HG02678 (cell line): ENCODE measurements around the gene MAPKAP1.

Source experiments
- ATAC-seq: cut with Tn5 transposase; IDR thresholded peaks from one replicate; pipeline ENCODE4 v1.9.1; 2021; ENCODE audit warnings: mild to moderate bottlenecking, moderate library complexity; ENCODE audit not compliant: unreplicated experiment

MAPKAP1 gene

GRCh38 chr9:125492719-125493118 lies 214.3 kb downstream of the MAPKAP1 start:
- ATAC-seq = no peak

GRCh38 chr9:125487842-125488241 lies 219.2 kb downstream of the MAPKAP1 start:
- no peak for ATAC-seq

GRCh38 chr9:125486576-125486975 lies 220.4 kb downstream of the MAPKAP1 start:
- no peak for ATAC-seq

DNA sequence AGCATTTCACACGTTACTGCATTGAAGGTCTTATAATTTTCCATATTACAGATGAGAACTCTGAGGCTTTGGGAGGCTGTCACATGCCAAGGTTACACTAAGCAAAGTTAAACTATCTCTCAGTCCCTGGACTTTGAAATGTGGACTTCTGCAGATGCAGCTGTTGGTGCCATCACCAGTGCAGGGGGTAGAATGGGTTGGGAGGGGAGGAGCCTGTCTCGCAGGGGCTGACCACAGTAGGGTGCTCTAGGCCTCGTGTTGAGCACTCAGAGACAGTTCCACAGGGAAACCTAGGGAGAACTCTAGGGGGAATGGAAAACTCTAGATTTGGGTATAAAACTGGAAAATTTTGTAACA lies 220.9 kb downstream of the MAPKAP1 start:
- no peak for ATAC-seq

GRCh38 chr9:125485471-125486151 lies 221.4 kb downstream of the MAPKAP1 start:
- ATAC-seq = no peak

GRCh38 chr9:125484350-125485282 lies 222.4 kb downstream of the MAPKAP1 start:
- ATAC-seq = no peak

GRCh38 chr9:125483697-125484096 lies 223.3 kb downstream of the MAPKAP1 start:
- ATAC-seq = no peak

DNA sequence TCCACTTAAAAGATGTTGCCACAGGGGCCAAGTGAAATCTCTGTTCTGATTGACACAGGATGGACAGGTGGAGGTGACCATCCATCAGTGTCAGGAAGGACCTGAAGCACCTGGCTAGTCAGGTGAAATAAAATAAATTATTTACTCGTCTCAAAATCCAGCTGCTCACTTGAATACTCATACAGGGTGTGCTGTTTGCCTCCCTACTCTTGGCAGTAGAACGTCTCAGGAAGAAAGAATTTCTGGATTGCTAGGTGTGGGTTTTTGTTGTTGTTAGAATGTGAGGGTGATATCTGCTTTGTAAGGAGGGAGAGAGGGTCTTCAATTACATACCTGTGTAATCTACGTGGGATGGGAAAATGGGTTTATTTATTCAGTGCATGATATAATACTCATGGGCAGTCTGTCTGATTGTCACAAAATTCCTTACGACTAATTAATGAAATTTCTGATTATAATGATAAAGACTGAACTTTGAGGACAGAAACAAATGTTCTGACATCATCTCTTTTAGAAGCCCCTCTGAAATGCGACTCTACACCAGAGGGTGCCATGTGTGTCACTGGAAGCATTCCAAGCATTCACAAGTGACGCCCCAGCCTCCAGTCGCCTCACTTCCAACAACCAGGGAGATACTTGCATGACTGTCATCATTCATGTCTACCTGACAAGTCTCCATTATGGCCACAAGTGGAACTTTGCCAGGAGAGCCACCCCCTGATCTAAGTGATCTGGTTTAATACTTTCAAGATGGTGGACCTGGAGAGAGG lies 227.0 kb downstream of the MAPKAP1 start:
- no peak for ATAC-seq

DNA sequence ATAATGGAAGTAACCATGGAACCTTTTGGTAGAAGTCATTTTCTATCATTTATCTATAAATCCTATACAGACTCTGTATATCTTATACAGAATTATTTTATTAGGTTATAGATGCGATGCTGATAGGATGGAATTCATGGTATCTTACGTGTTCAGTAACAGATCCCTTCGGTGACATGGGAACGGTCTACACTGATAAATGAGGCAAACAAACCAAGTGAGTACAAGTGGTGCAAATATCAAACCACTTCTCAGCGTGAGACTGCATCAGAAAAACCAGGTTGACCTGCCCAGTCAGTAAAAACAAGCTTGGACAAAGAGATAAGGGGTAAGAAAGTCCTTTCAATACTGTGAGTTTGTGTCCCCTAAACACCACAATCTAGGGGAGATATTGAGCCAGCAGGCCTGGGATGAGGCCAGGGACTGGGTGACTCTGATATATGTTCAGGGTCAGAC lies 229.9 kb downstream of the MAPKAP1 start:
- no peak for ATAC-seq

GRCh38 chr9:125476645-125477044 lies 230.4 kb downstream of the MAPKAP1 start:
- no peak for ATAC-seq

- no peak for ATAC-seq
Observed at GRCh38 chr9:125475385-125475784, 231.6 kb downstream of the MAPKAP1 start.

DNA sequence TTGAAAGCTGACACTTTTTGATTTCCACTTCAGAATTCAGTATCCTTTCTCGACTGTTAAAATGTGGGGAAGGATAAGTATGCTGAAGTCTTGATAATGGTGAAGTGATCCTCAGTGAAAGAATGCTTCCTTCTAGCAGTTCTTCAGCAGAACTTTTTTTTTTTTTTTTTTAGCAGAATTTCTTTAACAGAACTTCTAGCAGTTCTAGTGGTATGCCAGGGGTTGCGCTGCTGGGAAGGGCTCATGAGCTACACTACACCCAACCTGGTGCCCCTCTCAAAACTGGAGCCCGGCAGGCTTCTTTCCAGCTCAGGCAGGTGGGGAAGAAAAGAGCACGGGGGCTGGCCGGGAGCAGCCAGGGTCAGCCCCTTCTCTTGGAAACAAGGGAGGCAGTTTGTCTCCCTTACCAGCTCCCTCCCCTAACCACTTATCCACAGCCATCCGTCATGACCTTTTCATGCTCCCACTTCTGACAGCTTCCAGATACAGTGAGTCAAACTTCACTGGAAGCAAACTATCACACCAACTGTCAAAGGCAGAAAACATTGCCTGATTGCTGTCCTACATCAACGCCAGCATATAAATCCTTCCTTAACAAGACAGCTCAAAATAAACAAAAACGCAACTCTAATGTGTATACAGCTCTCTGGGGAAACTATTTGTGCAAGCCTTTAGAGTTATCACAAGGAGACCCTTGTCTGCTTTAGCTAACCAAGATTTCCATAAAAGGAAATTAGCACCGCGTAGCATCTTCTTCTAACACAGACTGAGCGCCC lies 233.9 kb downstream of the MAPKAP1 start:
- no peak for ATAC-seq

- no peak for ATAC-seq
Observed at GRCh38 chr9:125472562-125472925, 234.5 kb downstream of the MAPKAP1 start.

DNA sequence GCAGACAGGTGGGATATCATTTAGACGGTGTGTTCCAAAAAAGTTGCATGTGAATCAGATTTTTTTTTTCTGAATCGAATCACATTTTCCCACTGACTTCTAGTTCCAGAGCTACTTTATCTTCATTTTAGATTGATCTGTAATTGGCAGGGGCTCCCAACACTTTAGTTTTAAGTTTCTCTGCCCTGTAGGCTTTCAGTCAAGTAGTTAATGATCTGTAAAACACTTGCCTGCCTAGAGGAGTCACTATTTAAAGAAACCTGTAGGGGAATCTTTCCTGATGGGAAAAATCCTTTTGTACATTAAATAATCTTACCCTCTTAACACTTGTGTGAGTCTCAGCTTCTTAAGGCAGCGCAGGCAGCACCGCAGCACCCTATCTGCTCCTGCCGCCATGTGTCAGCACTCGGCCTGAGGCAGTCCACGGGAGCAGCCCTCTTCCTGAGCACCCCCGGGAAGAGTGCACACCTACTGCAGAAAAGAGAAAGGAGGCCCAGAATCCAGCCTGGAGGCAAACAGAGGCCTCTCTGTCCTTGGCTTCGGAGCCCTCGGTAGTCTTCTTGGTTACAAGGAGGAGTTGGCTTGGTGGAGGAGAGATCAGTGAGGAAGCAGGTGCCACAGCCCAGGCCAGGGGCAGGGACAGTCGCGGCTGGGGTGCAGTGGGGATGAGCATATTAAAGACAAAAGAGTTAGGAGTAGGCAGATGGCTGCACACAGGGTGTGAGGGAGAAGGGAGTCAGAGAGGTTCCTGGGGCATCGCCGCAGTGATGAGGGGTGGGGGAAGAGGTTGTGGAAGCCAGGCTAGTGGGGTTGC lies 236.0 kb downstream of the MAPKAP1 start:
- ATAC-seq = no peak

DNA sequence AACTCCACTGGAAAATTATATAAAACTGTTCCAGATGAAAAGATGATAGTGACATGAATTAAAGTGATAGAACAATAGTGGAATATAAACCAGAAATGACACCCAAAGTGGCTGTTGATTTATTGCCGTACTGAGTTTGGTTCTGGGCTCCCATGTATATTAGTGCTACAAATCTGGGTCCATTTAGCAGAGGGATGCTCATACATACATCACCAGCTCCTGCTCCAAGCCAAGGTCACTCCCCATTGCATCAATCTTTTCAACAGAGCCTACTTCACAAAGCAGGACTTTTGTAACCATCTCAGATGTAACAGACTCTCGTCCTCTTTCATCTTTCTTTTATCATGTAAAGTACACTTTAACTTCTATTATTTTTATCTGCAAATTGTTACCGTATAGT lies 236.8 kb downstream of the MAPKAP1 start:
- ATAC-seq = no peak

GRCh38 chr9:125468646-125469045 lies 238.4 kb downstream of the MAPKAP1 start:
- ATAC-seq = no peak

DNA sequence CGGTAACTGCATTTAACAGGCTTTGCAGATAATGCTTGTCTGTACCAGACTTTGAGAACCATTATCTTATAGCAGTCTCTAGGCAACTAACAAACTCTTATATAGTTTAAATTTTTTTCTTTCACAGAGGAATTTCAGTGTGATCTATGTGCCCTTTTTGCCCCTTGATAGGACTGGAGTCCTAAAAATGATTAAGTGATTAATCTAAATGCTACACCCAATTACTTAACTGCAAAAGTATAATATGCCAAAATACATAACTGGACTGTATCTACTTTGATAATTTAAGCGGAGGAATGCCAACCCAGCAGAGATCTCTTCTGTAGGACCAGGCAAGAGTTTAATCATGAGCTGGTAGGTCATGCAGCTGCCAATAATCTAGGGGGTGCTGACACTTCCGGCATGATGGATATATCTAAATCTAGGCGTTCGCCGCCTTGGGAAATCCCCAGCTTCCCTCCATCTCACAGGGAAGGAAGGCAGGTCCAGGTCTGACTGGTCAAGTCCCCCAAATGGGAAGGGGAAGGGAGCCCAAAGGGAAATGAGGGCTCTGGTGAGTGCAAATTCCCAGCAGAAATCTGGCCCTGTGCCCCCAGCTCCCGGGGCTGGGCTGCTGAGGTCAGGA lies 239.8 kb downstream of the MAPKAP1 start:
- no peak for ATAC-seq

GRCh38 chr9:125466411-125466810 lies 240.6 kb downstream of the MAPKAP1 start:
- no peak for ATAC-seq

- no peak for ATAC-seq
Observed at GRCh38 chr9:125464591-125465385, 242.2 kb downstream of the MAPKAP1 start.
